GM18858 (cell line): ENCODE results near the gene THSD1.
A peak's percentile ranks its signal among the peaks of the same experiment; 100 is the strongest.
"Not testable (repeated sequence)": the region's sequence is repeated elsewhere in the genome, so short reads cannot be mapped to it uniquely, and the experiment has no call there.

Experiments
- ATAC-seq: cut with Tn5 transposase; IDR thresholded peaks from one replicate; pipeline ENCODE4 v1.9.1; 2021; ENCODE audit not compliant: unreplicated experiment

Gene THSD1

DNA sequence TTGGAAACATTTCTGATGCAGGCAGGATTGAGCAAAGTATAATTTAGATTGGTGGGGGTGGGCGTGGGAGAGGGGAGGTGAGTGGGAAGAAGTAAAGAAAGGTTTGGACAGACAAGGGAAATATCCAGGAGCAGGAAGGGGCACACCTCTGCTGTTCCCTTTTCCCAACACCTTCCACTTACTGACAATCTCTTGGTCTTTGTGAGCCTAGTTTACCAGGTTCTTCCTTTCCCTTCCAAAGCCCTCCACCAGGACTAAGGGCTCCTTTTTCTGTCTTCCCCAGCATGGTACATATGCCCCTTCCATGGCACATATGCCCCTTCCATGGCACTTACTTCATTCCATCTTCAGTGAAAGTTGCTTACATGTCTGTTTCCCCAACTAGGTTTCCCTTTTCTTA lies 6.2 kb upstream of the THSD1 start:
- no peak for ATAC-seq

DNA sequence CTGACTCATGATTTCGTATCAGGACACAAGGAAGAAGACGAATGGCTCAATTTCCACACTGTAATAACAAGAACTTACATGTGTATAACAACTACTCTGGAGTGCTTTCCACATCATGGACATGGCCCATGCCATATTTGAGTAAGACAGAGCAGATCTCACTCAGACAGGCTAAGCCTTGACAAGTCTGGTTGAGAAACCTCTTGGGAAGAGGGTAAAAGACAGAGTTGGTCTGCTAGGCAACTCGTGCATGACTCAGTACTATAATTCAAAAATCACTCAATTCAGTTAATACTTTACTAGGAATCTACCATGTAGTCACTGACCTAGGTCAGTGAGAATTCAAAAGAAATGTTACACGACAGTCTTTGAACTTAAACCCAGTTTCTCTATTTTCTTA lies 5.7 kb upstream of the THSD1 start:
- ATAC-seq: peak; percentile 90

DNA sequence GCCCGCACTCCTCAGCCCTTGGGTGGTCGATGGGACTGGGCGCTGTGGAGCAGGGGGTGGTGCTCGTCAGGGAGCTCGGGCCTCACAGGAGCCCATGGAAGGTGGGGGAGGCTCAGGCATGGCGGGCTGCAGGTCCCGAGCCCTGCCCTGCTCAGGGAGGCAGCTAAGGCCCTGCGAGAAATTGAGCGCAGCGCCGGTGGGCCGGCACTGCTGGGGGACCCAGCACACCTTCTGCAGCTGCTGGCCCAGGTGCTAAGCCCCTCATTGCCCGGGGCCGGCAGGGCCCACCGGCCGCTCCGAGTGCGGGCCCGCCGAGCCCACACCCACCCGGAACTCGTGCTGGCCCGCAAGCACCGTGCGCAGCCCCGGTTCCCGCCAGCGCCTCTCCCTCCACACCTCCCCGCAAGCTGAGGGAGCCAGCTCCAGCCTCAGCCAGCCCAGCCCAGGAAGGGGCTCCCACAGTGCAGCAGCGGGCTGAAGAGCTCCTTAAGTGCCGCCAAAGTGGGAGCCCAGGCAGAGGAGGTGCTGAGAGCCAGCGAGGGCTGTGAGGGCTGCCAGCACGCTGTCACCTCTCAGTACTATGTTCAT lies 2.2 kb upstream of the THSD1 start:
- ATAC-seq: not testable (repeated sequence)

DNA sequence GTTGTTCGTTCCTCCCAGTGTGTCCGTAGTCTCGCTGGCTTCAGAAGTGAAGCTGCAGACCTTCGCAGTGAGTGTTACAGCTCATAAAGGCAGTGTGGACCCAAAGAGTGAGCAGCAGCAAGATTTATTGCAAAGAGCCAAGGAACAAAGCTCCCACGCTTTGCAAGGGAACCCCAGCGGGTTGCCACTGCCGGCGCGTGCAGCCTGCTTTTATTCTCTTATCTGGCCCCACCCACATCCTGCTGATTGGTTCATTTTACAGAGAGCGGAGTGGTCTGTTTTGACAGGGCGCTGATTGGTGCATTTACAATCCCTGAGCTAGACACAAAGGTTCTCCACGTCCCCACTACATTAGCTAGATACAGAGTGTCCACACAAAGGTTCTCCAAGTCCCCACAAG lies 1.5 kb upstream of the THSD1 start:
- ATAC-seq: not testable (repeated sequence)

DNA sequence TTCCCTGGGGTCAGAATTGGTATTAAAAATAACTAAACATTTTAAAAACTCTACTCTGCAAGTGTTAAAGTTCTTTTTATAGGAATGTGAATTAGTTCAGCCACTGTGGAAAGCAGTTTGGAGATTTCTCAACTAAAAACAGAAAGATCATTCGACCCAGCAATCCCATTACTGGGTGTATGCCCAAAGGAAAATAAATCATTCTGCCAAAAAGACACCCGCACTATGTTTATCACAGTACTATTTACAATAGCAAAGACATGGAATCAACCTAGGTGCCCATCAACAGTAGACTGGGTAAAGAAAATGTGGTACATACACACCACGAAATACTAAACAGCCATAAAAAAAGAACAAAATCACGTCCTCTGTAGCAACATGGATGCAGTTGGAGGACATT lies 657 bp upstream of the THSD1 start:
- ATAC-seq: no peak

DNA sequence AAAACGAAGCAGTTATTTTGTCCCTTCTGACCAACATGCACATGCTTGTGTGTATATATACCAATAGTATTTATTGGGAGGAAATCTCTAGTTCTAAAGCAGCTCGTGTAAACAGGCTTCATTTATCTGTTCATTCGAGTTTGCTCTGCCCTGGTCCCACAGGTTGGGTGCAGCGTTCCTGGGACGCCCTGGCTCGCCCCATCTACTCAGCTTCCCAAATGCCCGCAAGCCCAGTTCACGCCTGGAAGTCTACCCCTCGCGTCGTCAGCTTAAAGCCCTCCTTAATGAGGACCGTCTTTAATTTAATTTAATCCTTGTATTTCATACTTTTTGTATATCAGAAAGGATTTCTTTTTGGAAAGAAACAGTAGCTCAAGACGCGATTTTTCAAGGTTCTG lies 604 bp downstream of the THSD1 start:
- no peak for ATAC-seq

DNA sequence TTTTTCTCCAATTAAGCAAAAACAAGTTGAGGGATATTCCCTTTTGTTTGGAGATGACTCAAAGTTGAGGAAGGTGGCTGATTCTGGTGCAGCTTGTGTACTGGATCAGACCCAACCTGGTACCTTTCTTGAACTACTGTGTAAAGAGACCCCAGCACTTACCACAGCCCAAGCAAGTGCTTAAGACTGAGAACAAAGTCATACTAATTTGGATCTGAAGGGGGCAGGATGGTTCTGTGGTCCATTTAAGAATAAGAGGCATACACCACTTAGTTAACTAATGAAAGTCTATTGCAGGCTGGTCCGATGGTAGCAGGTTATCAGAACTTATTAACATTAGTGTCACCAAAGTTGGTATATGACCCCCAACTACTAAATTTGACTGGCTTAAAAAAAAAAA lies 6.3 kb downstream of the THSD1 start:
- ATAC-seq: no peak

DNA sequence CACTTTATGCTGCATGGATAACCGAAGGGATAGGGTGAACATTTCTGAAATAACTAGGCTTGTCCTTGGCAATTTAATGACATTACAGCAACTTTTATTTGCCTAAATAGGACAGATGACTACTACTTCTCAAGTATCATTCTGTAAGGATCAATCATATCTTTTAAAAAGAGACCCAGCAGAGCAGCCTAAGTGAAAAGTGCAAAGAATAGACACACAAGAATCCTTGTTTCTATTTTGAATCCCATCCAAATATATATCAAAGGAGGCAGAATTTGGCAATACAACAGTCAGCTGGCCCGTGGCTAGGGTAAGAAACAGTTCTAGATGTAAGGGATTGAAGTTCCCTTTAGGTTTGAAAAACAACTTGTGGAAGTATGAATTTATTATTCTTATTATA lies 6.9 kb downstream of the THSD1 start:
- ATAC-seq: no peak

DNA sequence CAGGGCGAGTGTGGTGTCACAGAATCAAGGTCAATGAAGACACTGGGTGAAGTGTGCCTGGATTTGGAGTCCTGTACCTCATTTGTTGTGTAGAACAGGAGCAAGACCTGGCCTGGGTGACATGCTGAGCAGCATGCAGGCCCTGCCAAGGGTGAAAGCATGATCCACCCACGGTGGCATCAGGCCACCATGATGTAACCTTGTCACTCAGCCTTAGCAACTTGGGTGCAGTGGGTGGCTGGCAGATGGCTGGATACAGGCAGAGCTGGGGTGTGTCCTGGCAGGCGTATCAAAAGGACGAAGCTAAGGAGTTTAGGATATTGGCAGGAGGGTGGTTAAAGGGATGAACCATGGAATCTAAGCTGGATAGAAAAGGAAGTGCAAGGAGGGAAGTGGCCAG lies 10.3 kb downstream of the THSD1 start:
- no peak for ATAC-seq

DNA sequence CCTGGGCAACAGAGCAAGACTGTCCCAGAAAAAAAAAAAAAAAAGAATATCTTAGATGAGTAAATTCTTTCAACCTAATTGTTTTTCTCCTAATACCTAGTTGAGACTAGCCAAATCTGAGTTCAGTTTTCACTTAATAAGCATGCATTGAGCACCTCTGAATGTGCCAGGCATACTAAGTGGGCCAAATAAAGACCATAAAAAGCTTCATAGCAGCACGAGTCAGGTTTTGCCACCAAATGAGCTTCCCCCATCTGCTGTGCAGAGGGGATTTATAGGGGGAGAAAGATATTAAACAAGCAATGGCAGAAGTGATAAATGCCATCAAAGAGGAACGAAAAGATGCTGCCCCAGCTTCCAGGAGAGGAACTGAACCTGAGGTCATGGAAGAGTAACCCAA lies 11.4 kb downstream of the THSD1 start:
- ATAC-seq: no peak

DNA sequence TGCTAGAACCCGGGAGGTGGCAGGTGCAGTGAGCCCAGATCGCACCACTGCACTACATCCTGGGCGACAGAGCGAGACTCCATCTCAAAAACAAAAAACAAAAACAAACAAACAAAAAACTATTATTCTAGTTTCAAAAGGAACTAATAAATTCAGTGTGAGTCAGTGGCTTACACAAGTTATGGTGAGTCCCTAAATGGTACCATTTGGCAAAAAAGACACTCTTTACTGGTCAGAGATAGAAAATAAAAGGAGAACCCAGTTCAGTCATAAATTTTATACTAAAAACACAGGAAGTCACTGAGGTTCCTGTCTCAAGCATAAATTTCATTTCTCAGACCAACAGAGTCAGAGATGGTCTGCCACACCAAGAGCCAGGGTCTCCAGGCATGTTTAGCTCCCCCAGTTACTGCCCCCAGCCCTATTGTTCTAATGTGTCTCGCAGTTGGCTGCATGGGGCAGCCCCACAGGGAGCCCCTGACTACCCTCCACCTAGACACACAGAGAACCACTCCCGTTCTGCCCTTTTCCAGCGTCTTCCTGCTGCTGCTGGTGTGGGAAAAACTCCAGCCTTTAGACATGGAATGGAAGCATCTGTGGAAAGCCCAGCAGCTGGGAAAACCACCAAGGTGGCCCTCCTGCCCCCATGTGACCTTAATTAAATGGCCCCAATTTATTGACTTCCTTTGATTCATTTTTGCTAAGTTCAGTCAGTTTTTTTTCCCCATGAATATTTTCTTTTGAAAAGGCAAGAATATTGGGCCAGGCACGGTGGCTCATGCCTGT lies 12.2 kb downstream of the THSD1 start:
- no peak for ATAC-seq

DNA sequence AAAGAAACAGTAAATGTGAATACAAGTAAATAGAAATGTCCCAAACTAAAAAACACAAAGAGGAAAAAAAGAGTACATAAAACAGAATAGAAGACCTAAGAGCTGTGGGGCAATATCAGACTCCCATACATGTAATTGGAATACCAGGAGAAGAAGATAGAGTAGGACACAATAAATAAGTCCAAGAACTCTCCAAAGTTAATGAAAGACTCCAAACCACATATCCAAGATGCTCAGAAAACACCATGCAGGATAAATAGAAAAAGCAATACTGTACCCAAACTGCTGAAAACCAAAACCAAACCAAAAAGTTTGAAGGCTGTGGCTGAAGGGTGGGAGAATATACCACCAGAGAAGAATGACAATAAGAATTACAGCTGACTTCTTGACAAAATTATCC lies 18.3 kb downstream of the THSD1 start:
- no peak for ATAC-seq

DNA sequence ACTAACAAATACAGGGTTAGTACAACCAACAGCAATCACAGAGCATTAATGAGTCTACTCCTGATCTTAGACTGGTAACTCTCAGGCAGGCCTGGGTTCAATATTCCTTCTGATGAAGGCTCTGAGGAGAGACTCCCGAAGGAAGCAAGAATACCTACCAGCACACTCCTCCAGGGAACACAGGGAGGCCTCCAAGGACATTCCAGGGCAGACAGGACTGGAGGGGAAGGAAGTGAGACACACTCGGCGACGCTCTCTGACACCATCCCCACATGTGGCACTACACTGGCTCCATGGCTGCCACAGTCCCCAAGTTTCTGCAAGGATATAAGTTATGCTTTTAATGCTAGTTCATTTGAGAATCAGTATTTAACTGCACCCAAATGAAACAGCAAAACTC lies 20.1 kb downstream of the THSD1 start:
- no peak for ATAC-seq

DNA sequence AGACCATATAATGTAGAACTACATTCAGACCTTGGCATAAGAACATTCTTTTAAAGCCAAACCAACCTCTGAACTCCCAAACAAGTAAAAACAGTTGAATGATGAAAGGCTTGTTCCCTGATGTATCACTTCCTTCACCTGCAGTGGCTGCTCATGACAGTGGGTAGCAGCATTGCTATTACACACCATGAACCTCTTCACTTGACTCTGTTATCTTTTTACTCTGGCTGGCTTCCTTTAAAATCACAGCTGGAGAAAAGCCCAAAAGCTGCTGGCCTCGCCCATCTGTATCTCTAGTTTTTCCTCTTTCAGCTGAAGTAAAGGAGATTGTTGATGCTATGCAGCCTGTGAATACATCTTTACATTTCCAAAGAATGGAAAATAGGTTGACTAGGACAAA lies 22.6 kb downstream of the THSD1 start:
- ATAC-seq: no peak

DNA sequence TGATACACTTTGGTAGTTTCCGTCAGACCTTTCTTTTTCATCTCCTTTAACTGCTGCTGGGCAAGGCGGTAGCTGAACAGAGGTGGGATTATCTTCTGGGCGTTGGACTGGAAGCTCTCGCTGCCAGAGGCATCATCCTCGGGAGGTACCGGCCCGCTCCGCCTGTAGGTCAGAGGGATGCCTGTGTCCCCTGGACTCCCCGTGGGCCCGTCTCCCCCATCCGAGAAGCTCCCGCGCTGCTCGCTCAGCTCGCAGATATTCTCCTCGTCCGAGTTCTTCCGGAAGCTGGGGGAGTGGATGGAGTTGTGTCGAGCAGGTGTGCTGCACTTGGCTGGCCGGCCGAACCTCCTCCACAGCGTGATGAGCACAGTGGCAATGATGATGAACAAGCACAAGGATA lies 27.7 kb downstream of the THSD1 start:
- no peak for ATAC-seq

DNA sequence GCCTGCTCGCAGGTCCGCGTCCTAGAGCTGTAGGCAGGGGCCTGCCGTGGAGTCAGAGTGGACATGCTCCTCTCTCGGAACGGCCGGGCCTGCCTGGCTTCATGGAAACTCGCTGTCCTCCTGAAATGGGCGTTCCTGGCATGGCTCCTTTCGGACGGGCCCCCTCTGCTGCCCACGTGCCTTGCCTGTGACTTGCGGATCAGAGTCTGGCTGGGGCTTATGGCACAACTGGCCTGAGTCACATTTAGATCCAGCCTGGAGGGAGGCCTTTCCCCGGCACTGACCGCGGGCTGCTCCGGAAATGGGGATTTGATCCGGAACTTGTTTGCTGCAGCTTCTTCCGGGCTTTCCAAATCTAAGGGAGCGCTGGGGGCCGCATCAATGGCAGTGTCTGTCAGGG lies 28.1 kb downstream of the THSD1 start:
- no peak for ATAC-seq

DNA sequence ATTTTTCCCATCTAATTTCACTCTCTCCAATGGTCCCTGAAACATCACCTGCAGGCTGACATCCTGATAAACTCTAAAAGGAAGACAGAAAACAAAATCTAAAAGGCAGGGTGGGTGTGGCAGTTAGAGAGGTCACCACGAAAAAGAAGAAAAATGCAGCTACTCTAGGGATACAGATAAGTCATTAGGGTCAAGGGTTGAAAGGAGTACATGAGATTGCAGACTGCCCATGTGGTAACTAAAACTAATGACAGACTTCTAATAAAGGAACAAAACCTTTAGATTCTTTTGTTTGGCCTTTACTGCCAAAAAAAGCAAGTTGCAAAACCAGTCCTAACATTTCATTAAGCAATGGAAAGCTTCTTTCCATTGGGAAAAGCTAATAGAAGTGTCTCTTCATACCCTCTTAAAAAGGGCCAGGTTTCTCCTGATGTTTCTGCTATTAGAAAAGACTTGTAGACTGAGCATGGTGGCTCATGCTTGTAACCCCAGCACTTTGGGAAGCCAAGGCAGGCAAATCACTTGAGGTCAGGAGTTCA lies 31.0 kb downstream of the THSD1 start:
- no peak for ATAC-seq

DNA sequence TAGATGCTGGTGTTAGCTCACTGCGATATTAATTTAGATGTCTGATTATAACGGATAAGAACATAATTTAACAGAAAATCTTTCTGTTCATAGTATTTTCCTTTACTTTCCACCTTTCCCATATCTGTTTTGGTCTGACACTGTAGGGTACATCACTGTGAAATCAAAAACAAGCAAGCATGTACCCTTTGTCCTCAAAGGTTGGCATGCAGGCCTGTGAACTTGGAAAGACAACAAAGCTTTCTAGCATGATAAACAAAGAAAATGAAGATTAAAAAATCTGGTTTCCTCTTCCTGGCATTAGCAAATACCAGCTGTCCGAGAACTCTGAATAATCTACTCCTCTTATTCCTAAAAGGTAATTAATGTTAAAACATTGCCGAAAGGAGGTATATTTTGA lies 31.6 kb downstream of the THSD1 start:
- no peak for ATAC-seq

DNA sequence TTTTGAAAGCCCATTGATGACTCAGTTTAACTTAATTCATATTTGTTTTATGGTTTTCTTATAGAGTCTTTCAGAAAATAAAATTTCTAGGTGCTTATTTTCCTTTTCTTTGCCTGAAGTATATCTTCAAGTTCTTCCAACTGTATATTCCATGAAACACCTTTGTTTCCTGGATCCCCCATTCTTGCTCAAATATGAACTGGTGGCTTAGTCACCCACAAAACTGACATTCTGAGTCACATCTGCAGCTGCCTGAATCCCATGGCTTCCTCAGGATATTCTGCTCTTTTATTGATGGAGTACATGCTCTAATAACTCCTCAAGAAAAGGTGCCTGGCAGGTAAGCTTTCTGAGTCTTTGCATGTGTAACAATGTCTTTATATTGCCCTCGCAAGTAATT lies 32.7 kb downstream of the THSD1 start:
- ATAC-seq: not testable (repeated sequence)

DNA sequence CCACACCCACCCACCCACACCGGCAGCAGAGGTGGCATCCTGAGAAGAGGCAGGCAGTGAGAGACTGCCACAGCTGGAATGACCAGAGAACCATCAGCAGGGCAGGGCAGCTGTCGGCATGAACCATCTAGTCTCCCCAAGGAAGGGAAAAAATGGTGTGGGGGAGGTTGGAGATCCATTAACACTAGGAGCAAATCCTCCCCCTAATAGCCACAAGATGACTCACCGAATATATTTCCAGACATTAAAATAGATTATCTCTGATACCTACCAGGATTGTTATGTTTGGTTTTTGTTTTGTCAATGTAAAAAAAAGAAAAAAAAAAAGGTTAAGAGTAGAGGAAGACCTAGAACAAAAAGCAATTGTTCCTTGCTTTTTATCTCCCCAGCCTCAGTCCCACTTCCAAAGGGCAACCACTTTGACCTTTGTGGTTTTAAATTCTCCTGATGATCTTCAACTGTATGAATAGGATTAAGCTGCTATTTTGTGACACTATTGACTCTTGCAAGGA lies 34.2 kb downstream of the THSD1 start:
- no peak for ATAC-seq

DNA sequence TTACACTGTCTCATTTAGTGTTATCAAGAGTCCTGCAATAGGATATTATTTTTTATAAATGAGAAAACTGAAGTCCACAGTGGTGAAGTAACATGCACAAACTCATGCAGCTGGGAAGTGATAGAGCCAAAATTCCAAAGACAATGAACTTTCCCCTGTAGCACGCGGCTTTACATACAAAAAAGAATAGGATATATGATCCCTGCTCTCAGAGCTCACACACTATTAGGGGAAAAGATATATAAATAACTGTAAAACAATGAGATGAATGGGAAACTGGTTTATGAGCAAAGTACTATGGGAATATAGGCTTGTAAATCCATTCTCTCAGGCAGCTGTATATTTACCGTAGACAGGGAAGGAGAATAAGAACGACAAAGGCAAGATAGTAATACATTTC lies 39.7 kb downstream of the THSD1 start:
- ATAC-seq: no peak

DNA sequence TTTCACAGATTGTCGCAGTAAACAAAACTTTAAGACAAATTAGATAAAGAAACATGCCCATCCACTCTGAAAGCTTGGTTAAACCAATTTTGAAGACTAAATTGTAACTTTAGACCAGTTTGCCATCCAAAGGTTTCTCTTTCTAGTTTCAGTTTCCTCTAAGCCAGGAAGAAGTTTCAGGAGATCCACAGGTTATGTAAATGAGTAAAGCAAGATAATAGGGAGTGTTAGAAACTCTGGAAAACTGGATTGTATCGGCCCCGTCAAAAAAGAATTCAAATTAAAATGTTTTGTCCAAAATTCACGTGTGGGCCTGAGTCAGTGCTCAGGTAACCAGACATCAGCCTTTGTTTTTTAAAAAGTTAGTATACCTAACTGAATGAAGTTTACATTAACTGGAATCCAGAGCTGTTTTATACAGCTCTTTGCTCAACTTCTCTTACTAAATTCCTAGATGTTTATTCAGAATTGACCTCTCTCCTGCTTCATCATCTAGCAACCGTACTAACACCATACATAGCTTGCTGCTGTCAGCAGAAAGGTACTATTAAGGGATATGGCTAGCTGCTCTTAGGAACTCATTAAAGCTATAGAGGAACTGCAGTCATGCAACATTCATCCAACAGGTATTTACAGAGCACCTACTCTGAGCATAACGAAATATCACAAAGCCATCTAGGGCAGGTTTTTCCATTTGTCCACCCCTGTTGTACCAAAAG lies 43.6 kb downstream of the THSD1 start:
- ATAC-seq: not testable (repeated sequence)
